ENCODE results near the gene LITAF.

Gene LITAF

DNA sequence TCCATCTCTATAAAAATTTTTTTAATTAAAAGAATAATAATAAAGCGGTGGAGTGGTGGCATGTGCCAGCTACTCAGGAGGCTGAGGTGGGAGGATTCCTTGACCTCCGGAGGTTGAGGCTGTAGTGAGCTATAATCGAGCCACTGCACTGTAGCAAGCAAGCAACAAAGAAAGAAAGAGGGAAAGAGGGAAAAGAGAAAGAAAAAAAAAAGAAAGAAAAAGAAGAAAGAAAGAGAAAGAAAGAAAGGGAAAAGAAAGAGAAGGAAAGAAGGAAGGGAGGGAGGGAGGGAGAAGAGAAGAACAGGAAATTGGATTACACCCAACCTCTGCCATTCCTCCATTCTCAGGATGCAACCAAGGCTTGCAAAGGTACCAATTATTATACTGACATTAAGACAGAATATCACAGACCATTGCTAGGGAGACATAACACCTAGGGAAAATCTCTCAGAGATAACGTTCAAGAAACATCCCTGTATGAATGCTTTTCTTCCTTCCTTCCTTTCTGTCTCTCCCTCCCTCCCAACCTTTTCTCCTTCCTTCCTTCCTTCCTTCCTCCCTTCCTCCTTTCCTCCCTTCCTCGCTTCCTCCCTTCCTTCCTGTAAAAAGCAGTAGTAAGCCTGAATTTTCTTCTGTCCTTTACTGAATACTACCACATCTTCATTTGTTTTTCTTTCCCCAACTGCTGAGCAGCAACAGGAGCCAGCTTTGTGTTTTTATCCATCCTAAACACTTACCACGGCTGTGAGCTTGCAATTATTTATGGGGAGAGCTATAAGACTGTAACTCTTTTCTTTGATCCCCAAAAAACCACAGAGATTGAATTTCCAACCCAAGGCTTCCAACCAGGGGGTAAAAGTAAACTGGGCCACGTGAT, 1.8 kb upstream of the LITAF start:
- TF ChIP-seq, protein P1, sequence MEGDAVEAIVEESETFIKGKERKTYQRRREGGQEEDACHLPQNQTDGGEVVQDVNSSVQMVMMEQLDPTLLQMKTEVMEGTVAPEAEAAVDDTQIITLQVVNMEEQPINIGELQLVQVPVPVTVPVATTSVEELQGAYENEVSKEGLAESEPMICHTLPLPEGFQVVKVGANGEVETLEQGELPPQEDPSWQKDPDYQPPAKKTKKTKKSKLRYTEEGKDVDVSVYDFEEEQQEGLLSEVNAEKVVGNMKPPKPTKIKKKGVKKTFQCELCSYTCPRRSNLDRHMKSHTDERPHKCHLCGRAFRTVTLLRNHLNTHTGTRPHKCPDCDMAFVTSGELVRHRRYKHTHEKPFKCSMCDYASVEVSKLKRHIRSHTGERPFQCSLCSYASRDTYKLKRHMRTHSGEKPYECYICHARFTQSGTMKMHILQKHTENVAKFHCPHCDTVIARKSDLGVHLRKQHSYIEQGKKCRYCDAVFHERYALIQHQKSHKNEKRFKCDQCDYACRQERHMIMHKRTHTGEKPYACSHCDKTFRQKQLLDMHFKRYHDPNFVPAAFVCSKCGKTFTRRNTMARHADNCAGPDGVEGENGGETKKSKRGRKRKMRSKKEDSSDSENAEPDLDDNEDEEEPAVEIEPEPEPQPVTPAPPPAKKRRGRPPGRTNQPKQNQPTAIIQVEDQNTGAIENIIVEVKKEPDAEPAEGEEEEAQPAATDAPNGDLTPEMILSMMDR (conservative IDR thresholded peaks at IDR 0.05; ENCODE audit: low read depth, low read length) = no peak
- DNase-seq (ENCODE audit: low read depth) = no peak
- H3K4me3 ChIP-seq (ENCODE audit: low read length) = no peak overlapping the region

DNA sequence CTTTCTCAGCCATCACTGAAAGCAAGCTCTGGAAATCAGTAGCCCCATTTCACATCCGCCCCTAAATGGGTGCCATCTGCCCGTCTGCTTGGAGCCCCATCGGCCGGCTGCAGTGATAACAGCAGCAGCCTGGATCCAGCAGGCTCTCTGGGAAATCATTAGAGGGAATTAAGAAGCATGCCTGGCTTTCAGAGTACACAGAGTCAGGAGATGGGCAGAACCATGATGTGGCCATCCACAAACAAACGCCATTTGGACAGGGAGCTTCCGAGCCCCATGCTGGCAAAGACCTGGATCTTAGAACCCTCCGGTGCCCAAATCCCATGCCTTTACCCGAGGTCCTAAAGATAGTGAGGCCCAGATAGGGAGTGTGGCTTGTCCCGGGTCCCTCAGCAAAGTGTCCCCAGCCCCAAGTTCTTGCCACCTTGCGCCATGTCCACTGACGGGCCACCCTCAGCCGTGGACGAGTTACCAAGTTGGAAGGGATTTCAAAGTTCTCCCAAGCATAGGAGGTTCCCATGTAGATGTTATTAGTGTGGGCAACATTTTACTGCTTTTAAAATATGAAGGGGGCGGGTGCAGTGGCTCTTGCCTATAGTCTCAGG, 1.0 kb upstream of the LITAF start:
- TF ChIP-seq, protein P1 (conservative IDR thresholded peaks at IDR 0.05; ENCODE audit: low read depth, low read length) = no peak
- DNase-seq (ENCODE audit: low read depth) = no peak
- peak overlapping the region; percentile 69 for H3K4me3 ChIP-seq (ENCODE audit: low read length)

DNA sequence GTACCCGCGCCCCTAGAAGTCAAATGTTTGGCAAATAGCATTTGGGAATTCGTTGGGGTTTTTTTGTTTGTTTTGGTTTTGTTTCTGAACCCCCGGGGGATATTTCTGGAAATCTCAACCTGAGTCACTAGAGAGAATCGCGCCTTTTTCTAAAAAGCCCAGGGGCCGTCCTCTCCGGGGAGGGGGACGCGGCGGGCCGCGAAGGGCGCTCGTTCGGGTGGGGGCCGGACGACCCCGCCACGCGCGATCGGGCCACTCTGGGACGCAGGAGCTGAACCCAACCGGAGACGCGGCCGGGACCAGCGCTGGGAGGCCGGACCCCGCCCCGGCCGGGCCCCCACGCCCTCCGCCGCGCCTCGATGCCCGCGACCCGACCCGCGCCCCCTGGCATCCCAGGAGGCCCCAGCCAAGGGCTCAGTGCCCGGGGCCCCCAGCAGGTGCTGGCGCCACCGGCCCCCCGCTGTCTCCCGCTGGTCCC, 302 bp downstream of the LITAF start:
- DNase-seq (ENCODE audit: low read depth) = no peak
- peak overlapping the region; percentile 75 for H3K4me3 ChIP-seq (ENCODE audit: low read length)
- TF ChIP-seq, protein P1 (conservative IDR thresholded peaks at IDR 0.05; ENCODE audit: low read depth, low read length) = no peak

DNA sequence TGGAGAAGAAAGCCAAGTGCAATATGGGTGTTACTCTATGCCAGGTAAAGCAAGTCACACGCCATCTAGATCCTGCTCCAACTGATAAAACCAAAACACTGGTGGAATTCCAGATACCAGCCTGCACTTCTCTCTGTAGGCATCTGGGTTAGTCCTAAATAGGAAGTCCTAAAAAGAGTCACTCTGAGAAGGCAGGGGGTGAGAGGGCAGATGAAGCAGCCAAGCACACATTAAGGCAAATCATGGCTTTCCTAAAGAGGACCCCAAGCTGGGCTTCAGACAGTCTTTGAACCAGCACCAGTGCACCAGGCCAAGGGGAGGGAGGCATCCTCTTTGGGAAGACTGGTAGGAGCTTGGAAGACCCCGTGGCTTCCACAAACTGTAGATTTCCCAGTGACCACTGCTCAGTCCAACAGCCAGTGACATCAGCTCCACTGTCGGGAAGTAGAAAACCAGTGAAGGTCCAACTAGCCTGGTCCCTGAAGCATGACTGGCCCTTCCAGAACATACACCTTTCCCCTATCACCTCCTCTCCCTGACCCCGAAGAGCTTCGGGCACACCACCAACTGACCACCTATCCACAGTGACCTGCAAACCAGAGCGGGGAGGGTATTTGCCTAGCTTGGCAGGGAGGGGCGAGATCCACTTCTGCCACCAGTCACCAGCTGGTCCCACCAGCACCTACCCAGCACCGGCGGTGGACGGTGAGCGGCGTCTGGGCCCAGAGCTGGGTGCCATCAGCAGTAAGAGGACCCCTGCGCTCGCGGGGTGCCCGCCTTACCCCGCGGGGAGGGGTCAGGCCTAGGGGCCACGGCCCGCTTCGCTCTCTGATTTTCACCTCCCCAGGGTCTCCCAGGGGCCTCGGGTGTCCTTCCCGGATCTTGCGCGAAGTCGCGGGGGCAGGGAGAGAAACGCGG, 1.0 kb downstream of the LITAF start:
- no peak for DNase-seq (ENCODE audit: low read depth)
- H3K4me3 ChIP-seq (ENCODE audit: low read length) = peak overlapping the region; percentile 75
- TF ChIP-seq, protein P1 (conservative IDR thresholded peaks at IDR 0.05; ENCODE audit: low read depth, low read length) = no peak

DNA sequence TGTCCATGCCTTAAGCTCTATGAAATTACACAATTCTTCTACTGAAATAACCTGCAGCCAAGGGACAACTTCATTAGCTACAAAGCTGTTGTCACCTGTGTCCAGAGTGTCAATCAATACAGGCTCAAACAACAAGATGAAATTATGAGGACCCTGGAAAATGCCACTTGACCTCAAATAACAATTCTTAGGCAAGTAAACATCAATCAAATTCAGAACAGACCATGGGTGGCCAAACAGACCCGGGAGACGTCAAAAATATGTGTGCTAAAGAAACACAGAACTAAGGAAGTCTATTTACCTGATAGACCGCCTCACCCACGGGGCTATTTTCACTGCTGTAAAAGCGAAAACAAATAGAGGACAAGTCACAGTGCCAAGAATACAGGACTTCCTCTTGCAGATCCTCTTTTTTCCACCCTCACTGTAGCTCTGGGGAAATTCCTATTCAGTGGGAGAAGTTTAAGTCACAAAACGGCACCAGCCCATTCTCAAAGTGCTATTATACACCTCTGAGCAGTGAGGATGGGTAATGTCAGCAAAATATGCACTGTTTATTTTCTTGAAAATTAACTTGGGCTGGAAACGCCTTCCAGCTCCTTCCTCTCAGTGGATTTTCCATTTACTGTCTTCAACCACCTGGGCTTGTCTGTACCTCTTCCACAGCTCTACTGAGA, 2.7 kb downstream of the LITAF start:
- H3K4me3 ChIP-seq (ENCODE audit: low read length) = no peak overlapping the region
- TF ChIP-seq, protein P1 (conservative IDR thresholded peaks at IDR 0.05; ENCODE audit: low read depth, low read length) = no peak
- no peak for DNase-seq (ENCODE audit: low read depth)

DNA sequence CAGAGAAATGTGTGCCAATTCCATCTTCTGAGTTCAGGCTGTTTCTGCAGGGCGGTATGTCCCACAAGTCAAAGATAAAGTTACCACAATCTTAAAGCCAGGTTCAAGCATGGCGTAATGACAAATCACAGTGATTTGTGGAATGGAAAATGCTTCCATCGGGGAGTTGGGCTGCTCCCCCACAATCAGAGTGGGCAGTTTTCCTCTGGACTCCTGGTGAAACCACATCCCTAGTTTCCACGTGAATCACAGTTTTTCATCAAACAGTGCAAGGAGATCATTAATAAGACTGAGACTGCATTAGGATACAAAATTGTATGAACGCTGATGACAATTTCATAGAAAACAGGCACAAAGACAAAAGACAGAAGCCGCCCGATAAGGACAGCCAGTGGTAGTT, 3.6 kb downstream of the LITAF start:
- no peak overlapping the region for H3K4me3 ChIP-seq (ENCODE audit: low read length)
- no peak for DNase-seq (ENCODE audit: low read depth)
- TF ChIP-seq, protein P1 (conservative IDR thresholded peaks at IDR 0.05; ENCODE audit: low read depth, low read length) = no peak

Data from retinal pigment epithelial cell (primary cell).